HG02884 (cell line): Measurements from ENCODE around the gene SREK1.
A peak's percentile ranks its signal among the peaks of the same experiment; 100 is the strongest.
"Not testable (repeated sequence)": the region's sequence is repeated elsewhere in the genome, so short reads cannot be mapped to it uniquely, and the experiment has no call there.

Experiments used
- ATAC-seq: cut with Tn5 transposase; IDR thresholded peaks from one replicate; pipeline ENCODE4 v1.9.1; 2021; ENCODE audit warnings: mild to moderate bottlenecking, moderate library complexity; ENCODE audit not compliant: unreplicated experiment

The SREK1 gene

DNA sequence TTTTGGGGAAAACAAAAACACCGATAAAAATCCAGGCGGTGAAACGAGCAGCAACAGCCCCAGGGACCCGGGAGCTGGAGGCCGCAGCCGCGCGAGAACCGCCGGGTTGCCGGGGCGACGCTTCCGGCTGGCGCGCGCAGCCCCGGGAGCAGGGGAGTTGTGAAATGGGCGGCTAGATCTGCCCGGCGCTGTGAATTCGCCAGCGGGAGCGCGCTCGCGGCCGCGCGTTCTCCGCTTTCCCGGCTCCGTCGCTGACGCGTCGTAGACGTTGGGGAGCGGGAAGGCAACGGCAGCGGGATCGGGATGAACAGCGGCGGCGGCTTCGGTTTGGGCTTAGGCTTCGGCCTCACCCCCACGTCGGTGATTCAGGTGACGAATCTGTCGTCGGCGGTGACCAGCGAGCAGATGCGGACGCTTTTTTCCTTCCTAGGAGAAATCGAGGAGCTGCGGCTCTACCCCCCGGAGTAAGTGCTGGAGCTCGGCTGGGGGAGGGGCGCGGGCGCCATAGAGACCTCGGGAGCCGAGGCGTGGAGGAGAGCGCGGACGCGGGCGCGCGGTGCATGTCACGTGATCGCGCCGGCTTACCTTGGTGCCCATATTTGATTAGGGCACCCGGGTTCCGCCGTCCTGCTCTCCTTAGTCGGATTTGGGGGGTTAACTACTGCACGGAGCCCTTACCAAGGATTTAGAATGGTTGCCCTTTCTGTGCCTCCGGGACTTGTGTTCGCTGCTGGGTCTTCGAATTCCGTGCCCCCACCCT is at the start of gene SREK1:
TSS of gene SREK1 (plus strand) at position 227 of the 760 bp plus-strand sequence. CDS start at position 304, 77 bp downstream.
- ATAC-seq, result peak; percentile 81

DNA sequence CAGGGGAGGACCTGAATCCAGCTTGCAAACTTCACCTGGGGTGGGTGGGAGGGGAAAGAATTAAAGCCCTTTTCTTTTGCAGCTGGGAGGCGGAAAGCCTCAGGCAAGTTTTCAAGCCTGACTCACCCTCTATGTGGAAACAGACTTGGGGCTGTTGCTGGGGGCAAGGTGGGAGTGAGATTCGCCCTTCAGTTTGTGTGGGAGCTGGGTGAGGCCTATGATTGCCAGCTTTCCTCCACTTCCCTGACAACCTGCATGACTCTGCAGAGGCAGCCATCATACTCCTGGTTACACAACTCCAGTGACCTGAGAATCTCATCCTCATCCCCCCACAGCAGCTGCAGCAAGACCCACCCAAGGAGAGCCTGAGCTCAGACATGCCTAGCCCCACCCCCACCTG is 43.2 kb upstream of the SREK1 start:
- no peak for ATAC-seq

- no peak for ATAC-seq
These were observed 30.9 kb upstream of the SREK1 start for GRCh38 chr5:66113160-66113559.

- no peak for ATAC-seq
These were observed 25.8 kb upstream of the SREK1 start for GRCh38 chr5:66118304-66118703.

- no peak for ATAC-seq
These were observed 21.6 kb upstream of the SREK1 start for GRCh38 chr5:66122379-66123034.

GRCh38 chr5:66129144-66129543 is 15.0 kb upstream of the SREK1 start:
- no peak for ATAC-seq

DNA sequence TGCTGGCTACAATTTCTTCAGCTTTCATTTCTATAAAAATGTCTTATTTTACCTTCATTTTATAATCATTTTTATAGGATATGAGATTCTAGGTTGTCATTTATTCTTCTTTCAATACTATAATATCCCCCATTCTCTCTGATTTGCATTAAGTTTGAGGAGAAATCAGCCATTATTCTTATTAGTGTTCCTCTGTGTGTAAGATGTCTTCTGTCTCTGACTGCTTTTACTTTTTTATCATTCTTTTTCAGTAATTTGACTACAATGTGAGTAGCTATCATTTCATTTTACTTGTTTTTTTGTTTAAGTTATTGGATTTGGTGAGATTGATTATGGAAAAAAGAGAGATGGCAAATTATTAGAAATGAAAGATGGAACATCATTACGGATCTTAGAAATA is 13.6 kb upstream of the SREK1 start:
- no peak for ATAC-seq

DNA sequence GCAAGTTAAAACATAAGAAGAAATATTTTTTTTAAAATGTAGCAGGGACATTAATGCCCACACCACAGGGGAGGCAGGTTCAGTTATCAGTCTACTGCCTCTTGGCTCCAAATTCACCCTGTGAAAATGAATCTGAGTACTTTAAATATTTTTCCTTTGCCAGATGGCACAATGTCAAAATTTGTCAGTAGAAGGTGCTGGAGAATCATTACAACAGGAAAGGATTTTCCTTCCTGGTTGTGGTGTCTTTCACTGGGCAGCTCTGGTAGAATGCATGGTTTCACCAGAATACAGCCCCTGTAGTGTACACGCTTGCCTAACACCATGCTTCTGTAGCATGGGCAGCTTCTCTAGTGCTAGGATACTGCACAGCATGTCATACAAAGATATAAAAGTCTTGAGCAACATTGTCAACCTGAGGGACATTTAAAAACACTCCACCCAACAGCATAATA is 9.7 kb upstream of the SREK1 start:
- ATAC-seq, result no peak

GRCh38 chr5:66136053-66136452 is 8.0 kb upstream of the SREK1 start:
- ATAC-seq, result no peak

GRCh38 chr5:66136944-66137343 is 7.2 kb upstream of the SREK1 start:
- not testable (repeated sequence) for ATAC-seq

DNA sequence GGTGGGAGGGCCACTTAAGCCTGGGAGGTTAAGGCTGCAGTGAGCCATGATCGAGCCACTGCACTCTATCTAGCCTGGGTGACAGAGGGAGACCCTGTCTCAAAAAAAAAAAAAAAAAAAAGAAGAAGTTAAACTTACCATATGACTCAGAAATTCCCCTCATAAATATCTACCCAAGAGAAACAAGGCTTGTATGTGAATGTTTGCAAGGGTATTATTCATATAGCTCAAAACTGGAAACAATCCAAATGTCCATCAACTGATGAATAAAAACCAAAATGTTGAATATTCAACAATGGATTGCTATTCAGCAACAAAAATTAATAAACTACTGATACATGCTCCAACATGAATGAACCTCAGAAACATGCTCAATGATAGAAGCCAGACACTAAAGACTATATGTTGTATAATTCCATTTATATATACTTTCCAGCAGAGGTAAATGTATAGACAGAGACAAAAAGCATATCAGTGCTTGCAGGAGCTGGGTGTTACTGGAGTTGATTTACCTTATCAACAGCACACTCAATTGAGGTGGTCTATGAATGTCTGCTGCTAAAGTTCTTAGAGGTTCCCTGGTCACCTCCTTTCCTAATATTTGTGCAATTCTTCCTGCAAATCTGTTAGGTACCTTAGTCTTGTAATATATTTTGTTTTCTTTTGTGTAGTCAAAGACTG is 5.3 kb upstream of the SREK1 start:
- peak; percentile 68 for ATAC-seq

DNA sequence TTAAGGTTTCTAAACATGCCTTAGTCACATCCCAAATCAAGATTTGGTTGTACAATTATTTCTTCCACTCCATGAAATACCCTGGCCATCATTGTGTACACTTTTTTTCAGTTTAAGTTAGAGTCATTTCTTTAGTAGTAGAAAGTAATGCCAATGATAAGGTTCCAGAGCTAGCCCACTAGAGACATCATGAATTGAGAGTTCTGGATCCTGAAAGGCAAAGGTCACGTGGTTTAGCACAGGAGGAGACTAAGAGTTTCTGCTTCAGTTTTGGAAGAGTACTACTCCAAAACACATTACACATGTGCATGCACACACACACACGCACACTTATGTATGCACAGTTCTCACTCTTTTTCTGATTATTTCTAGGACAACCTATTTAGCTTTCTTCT is 4.8 kb upstream of the SREK1 start:
- ATAC-seq, result no peak

DNA sequence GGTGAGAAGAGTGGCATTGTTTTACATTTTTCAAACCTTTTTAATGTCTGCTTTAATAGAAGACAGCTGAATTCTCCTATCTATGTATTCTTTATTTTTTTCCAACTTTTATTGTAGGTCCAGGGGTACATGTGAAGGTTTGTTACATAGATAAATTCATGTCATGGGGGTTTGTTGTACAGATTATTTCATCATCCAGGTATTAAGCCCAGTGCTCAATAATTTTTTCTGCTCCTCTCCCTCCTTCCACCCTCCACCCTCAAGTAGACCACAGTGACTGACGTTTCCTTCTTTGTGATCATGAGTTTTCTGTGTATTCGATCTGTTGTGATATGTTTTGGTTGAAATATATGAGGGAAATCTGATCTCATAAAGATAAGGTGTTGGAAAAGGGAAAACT is 1.7 kb upstream of the SREK1 start:
- no peak for ATAC-seq

- peak; percentile 18 for ATAC-seq
These were observed 527 bp upstream of the SREK1 start for GRCh38 chr5:66143473-66144073.

GRCh38 chr5:66144834-66145390 is 812 bp downstream of the SREK1 start:
- ATAC-seq, result peak; percentile 40

DNA sequence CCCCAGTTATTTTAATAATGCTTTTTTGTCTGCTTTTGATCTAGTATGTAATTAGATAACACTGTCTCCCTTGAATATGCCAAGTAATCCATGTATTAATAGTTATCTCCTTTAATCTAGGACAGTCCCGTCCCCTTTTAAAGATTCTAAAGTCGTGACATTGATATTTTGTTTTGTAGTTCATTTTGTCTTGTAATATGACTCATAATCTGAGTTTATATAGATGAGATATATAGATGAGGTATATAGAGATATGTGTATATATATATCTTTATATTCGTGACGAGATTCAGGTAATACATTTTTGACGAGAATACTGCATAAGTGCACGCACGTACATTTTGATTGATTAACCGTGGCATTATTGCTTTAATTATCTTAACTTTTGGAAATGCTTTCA is 1.6 kb downstream of the SREK1 start:
- ATAC-seq, result no peak

DNA sequence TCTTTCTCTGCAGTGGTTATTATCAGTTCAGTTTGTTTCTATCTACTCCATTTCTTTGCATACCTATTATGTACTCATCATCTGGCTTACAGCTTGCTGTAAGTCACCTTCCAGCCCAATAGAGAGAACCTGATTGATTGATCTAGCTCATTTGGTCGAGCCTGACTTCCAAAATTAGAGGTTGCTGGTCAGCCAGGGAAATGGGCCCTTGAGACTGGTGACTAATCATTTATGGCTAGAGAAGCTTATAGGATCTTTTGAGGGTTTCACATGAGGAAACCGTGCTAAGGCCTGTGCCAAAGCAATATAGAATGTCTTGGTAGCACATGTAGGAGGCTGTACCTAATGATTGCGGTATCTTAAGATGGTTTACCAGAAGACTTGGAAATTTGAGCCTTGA is 5.8 kb downstream of the SREK1 start:
- ATAC-seq, result no peak

DNA sequence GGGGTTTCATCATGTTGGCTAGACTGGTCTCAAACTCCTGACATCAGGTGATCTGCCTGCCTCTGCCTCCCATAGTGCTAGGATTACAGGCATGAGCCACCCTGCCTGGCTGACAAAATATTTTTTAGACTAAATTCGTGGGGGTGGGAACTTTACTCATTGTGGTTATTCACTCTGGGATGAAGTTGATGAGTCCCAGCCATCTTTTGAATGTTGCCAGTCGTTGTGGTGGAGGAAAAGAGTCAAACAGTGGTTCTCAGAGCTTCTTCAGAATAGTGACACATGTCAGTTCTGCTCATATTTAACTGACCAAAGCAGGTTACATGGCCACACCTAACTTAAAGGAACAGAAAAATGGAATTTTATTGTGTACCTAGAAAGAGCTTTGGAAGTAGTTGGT is 6.9 kb downstream of the SREK1 start:
- no peak for ATAC-seq

DNA sequence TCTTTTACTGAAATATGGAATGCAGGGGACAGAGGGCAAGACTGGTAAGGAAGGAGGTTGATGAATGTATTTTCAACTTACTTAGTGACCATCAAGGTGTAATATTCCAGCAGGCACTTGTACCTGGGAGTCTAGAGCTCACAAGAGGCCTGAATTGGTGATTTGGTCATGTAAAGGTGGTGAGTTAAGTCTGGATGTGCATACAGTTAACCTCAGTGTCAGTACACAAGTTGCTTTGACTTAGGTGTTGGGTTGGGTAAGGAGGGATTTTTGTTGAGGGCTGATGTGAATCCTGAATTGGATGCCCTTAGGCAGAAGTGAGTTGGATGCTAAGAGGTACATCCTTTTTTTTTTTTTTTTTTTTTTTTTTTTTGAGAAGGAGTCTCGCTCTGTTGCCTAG is 7.4 kb downstream of the SREK1 start:
- ATAC-seq, result no peak

DNA sequence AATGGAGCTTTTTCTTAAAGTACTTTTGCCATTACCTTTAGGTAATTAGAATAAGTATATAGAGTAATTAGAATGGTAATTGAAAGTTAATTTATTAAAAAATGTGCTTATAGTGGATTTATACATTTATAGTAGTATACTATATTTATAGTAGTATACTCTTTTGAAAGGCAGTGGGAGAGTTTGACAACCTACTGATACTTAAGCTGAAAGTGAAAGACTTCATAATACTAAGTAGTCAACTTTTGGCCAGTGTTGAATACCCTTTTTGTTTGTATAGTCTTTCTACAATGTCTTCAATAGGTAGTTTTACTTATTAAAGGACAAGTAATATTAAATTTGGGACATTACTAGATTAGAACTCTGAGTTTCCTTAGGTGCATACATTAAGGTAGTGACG is 12.9 kb downstream of the SREK1 start:
- no peak for ATAC-seq

- ATAC-seq, result no peak
These were observed 17.3 kb downstream of the SREK1 start for GRCh38 chr5:66161356-66161755.
